ENCODE results near the gene LRRC32. TPM values are rescaled to one million over a fixed set of nuclear protein-coding genes. Genes with fewer than 3 reads are reported as not detected.

LRRC32 gene
- total and polyA plus RNA-seq, 8 donors: 14.0 to 270 (median 23.9) TPM

GRCh38 chr11:76717816-76718215, 47.3 kb upstream of the LRRC32 start:
- Histone ChIP-seq H3K9me3 (no peaks in the 10 kb centered on the region), H3K36me3 (no peaks in the 10 kb centered on the region), H3K4me3 (no peak overlapping the region), H3K27ac (no peak overlapping the region), H3K4me1 (peaks cover 5 to 11% (median 9%) of the 10 kb centered on the region in 4 donors), H3K27me3 (peaks cover 0 to 6% (median 0%) of the 10 kb centered on the region in 3 donors)
- intact Hi-C loops (cut with DNase I; ENCODE audit: low total_unique reads): no loop called here
- TF ChIP-seq, protein P1, sequence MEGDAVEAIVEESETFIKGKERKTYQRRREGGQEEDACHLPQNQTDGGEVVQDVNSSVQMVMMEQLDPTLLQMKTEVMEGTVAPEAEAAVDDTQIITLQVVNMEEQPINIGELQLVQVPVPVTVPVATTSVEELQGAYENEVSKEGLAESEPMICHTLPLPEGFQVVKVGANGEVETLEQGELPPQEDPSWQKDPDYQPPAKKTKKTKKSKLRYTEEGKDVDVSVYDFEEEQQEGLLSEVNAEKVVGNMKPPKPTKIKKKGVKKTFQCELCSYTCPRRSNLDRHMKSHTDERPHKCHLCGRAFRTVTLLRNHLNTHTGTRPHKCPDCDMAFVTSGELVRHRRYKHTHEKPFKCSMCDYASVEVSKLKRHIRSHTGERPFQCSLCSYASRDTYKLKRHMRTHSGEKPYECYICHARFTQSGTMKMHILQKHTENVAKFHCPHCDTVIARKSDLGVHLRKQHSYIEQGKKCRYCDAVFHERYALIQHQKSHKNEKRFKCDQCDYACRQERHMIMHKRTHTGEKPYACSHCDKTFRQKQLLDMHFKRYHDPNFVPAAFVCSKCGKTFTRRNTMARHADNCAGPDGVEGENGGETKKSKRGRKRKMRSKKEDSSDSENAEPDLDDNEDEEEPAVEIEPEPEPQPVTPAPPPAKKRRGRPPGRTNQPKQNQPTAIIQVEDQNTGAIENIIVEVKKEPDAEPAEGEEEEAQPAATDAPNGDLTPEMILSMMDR (IDR thresholded peaks at IDR 0.05): no peak
- TF ChIP-seq POLR2A (IDR thresholded peaks at IDR 0.05) (no peak), POLR2AphosphoS5 (IDR thresholded peaks at IDR 0.05) (no peak), EP300 (IDR thresholded peaks at IDR 0.05) (no peak)
- WGBS, 5 donors: 91 to 95% (median 95%) methylated on average over 5 of the region's 5 CpGs
- no peak for DNase-seq

DNA sequence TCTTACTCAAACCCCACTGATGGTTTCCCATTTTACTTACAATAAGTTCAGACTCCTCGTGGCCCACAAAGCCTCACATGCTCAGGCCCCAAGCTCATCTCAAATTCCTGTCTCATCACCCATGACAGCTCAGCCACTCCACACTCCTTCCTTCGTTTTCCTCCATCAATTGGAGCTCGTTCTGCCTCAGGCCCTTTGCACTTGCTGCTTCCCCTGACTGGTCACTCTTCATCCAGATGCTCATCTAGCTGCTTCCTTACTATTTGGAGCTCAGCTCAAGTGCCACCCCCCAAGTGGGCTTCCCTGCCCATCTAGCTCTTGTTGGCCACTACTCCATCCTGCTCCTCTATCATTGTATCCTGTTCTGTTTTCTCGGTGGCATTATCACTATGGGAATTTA, 46.8 kb upstream of the LRRC32 start:
- no peak overlapping the region for H3K4me3 ChIP-seq
- WGBS, 5 donors: 81 to 89% (median 83%) methylated on average over 4 of the region's 4 CpGs
- H3K9me3 ChIP-seq: no peaks in the 10 kb centered on the region
- intact Hi-C loops (cut with DNase I; ENCODE audit: low total_unique reads): no loop called here
- no peaks in the 10 kb centered on the region for H3K36me3 ChIP-seq
- peaks cover 5 to 10% (median 8%) of the 10 kb centered on the region in 4 donors for H3K4me1 ChIP-seq
- H3K27ac ChIP-seq: no peak overlapping the region
- peaks cover 0 to 5% (median 0%) of the 10 kb centered on the region in 3 donors for H3K27me3 ChIP-seq
- DNase-seq: no peak
- no peak for TF ChIP-seq POLR2A (IDR thresholded peaks at IDR 0.05)
- TF ChIP-seq, protein P1 (IDR thresholded peaks at IDR 0.05): no peak
- no peak for TF ChIP-seq EP300 (IDR thresholded peaks at IDR 0.05)
- no peak for TF ChIP-seq POLR2AphosphoS5 (IDR thresholded peaks at IDR 0.05)

GRCh38 chr11:76716268-76716667, 45.7 kb upstream of the LRRC32 start:
- TF ChIP-seq EP300 (IDR thresholded peaks at IDR 0.05): no peak
- TF ChIP-seq POLR2AphosphoS5 (IDR thresholded peaks at IDR 0.05): no peak
- TF ChIP-seq POLR2A (IDR thresholded peaks at IDR 0.05): no peak
- WGBS, 5 donors: 85 to 92% (median 86%) methylated on average over 3 to 9 of the region's 9 CpGs
- Histone ChIP-seq H3K36me3 (no peaks in the 10 kb centered on the region), H3K27ac (no peak overlapping the region), H3K4me1 (no peaks in the 10 kb centered on the region), H3K4me3 (no peak overlapping the region), H3K9me3 (no peaks in the 10 kb centered on the region), H3K27me3 (no peaks in the 10 kb centered on the region)
- intact Hi-C loops (cut with DNase I; ENCODE audit: low total_unique reads): no loop called here
- no peak for DNase-seq

DNA sequence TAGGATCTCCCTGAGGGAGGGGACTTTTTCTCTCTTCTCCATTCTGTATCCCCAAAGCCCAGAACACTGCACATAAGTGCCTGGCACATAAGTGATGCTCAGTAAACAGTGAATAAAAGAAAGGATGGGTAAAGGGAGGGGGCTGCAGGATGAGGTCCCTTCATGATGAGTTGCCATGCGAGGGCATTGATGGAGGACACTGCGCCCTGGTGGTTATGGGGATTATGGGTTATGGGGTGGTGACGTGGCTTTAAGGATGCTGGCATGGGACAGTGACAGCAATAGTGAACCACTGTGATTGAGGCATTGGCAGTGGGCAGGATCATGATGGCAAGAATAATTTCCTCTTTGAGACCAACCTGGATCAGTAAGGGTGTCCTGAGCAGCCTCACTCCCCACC, 43.9 kb upstream of the LRRC32 start:
- WGBS, 5 donors: 81 to 91% (median 87%) methylated on average over 3 of the region's 3 CpGs
- no peaks in the 10 kb centered on the region for H3K27me3 ChIP-seq
- no peaks in the 10 kb centered on the region for H3K4me1 ChIP-seq
- no peak for DNase-seq
- no peak overlapping the region for H3K27ac ChIP-seq
- no peak overlapping the region for H3K4me3 ChIP-seq
- intact Hi-C loops (cut with DNase I; ENCODE audit: low total_unique reads): no loop called here
- no peaks in the 10 kb centered on the region for H3K9me3 ChIP-seq
- TF ChIP-seq, protein P1 (IDR thresholded peaks at IDR 0.05): no peak
- TF ChIP-seq EP300 (IDR thresholded peaks at IDR 0.05) (no peak), POLR2AphosphoS5 (IDR thresholded peaks at IDR 0.05) (no peak), POLR2A (IDR thresholded peaks at IDR 0.05) (no peak)
- no peaks in the 10 kb centered on the region for H3K36me3 ChIP-seq

DNA sequence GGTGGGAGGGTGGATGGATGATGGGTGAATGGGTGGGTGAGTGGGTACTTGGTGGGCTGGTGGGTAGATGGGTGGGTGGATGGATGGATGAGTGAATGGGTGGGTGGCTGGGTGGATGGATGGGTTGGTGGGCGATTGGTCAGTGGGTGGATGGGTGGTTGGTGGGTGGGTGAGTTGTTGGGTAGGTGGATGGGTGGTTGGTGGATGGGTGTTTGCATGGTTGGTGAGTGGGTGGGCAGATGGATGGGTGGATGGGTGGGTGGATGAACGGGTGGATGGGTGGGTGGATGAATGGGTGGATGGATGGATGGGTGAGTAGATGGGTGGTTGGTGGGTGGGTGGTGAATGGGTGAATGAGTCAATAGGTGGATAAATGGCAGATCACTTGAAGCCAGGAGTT, 43.0 kb upstream of the LRRC32 start:
- Histone ChIP-seq H3K27me3 (no peaks in the 10 kb centered on the region), H3K4me3 (no peak overlapping the region), H3K36me3 (no peaks in the 10 kb centered on the region), H3K4me1 (no peaks in the 10 kb centered on the region), H3K27ac (no peak overlapping the region), H3K9me3 (no peaks in the 10 kb centered on the region)
- DNase-seq: no peak
- TF ChIP-seq POLR2AphosphoS5 (IDR thresholded peaks at IDR 0.05): no peak
- TF ChIP-seq EP300 (IDR thresholded peaks at IDR 0.05): no peak
- WGBS, 5 donors: 66 to 77% (median 67%) methylated on average over 2 of the region's 2 CpGs
- intact Hi-C loops (cut with DNase I; ENCODE audit: low total_unique reads): no loop called here

Data from stomach (tissue), 9 donors.